Dedifferentiated amniotic fluid mesenchymal stem cell (primary cell): ENCODE data around the gene MEGF11.
"Not testable (repeated sequence)": the region's sequence is repeated elsewhere in the genome, so short reads cannot be mapped to it uniquely, and the experiment has no call there.

ENCODE experiments used
- DNase-seq: peaks from one replicate; pipeline ENCODE4 v3.0.0-alpha.2; 2016; ENCODE audit errors: extremely low spot score

Gene MEGF11

GRCh38 chr15:66003129-66003528 is 250.4 kb downstream of the MEGF11 start:
- not testable (repeated sequence) for DNase-seq

- no peak for DNase-seq
Measured at GRCh38 chr15:66001717-66002426, 251.7 kb downstream of the MEGF11 start.

GRCh38 chr15:66001042-66001441 is 252.5 kb downstream of the MEGF11 start:
- DNase-seq = no peak

- DNase-seq = no peak
Measured at GRCh38 chr15:65998486-65998885, 255.1 kb downstream of the MEGF11 start.

GRCh38 chr15:65996901-65997300 is 256.6 kb downstream of the MEGF11 start:
- no peak for DNase-seq

GRCh38 chr15:65994832-65995231 is 258.7 kb downstream of the MEGF11 start:
- no peak for DNase-seq

GRCh38 chr15:65993762-65994161 is 259.8 kb downstream of the MEGF11 start:
- no peak for DNase-seq

- no peak for DNase-seq
Measured at GRCh38 chr15:65993236-65993635, 260.3 kb downstream of the MEGF11 start.

GRCh38 chr15:65991721-65992483 is 261.6 kb downstream of the MEGF11 start:
- no peak for DNase-seq

- no peak for DNase-seq
Measured at GRCh38 chr15:65990298-65990981, 263.1 kb downstream of the MEGF11 start.

- no peak for DNase-seq
Measured at GRCh38 chr15:65987100-65987499, 266.4 kb downstream of the MEGF11 start.

GRCh38 chr15:65986416-65986815 is 267.1 kb downstream of the MEGF11 start:
- no peak for DNase-seq

- no peak for DNase-seq
Measured at GRCh38 chr15:65985387-65985786, 268.2 kb downstream of the MEGF11 start.

GRCh38 chr15:65982627-65983322 is 270.8 kb downstream of the MEGF11 start:
- DNase-seq = no peak

- no peak for DNase-seq
Measured at GRCh38 chr15:65981837-65982626, 271.5 kb downstream of the MEGF11 start.

GRCh38 chr15:65980824-65981456 is 272.6 kb downstream of the MEGF11 start:
- peak; percentile 46 for DNase-seq

GRCh38 chr15:65979837-65980236 is 273.7 kb downstream of the MEGF11 start:
- DNase-seq = no peak

- no peak for DNase-seq
Measured at GRCh38 chr15:65979316-65979715, 274.2 kb downstream of the MEGF11 start.

GRCh38 chr15:65978110-65978509 is 275.4 kb downstream of the MEGF11 start:
- no peak for DNase-seq

- not testable (repeated sequence) for DNase-seq
Measured at GRCh38 chr15:65976196-65976595, 277.4 kb downstream of the MEGF11 start.

GRCh38 chr15:65971741-65971995 is 281.9 kb downstream of the MEGF11 start:
- no peak for DNase-seq
